Peyer's patch (tissue), 4 donors: ENCODE data around the gene PROCR.
A peak's percentile ranks its signal among the peaks of the same experiment; 100 is the strongest.

Experiments used
- CTCF ChIP-seq, 6 experiments: fragments of 450-650 bp in 4 of 6; fragments of 200-600 bp in 2 of 6; sonication (generic) in 1 of 6; IDR thresholded peaks; one replicate each; pipeline ENCODE4 v1.5.1; 2017 to 2019; ENCODE audit warnings: antibody characterized with exemption in 6 of 6, mild to moderate bottlenecking in 3 of 6, moderate library complexity in 1 of 6
- POLR2A ChIP-seq, 2 donors: fragments of 450-650 bp; IDR thresholded peaks; one replicate each; pipeline ENCODE4 v1.5.1; 2017; ENCODE audit warnings: antibody characterized with exemption in 2 of 2, mild to moderate bottlenecking in 2 of 2, moderate library complexity in 2 of 2

- TF ChIP-seq CTCF (IDR thresholded peaks at IDR 0.05) (no peak), POLR2A (IDR thresholded peaks at IDR 0.05) (peak; percentile 67 to 72)
Observed at GRCh38 chr20:35146920-35147574, 24.8 kb upstream of the PROCR start, which contains the start of gene EDEM2.
